RWPE2 (cell line): ENCODE data around the gene KIF1A.
"Not testable (repeated sequence)": the region's sequence is repeated elsewhere in the genome, so short reads cannot be mapped to it uniquely, and the experiment has no call there.

Experiments
- ATAC-seq: fragments of 200-7000 bp; cut with Tn5 transposase; 3 replicates; pipeline ENCODE4 v1.9.1; 2021; ENCODE audit warnings: low read depth
- DNase-seq: peaks from one replicate; pipeline ENCODE4 v3.0.0-alpha.2; 2020; ENCODE audit warnings: low spot score
- H3K27ac ChIP-seq: fragments of 450-650 bp; 2 replicates; pipeline ENCODE4 v1.5.1; 2017; ENCODE audit warnings: mild to moderate bottlenecking; ENCODE audit not compliant: poor library complexity, severe bottlenecking
- H3K27me3 ChIP-seq: fragments of 250-450 bp; sonication (Bioruptor Pico); 2 replicates; pipeline ENCODE4 v1.5.1; 2021; ENCODE audit warnings: mild to moderate bottlenecking, moderate library complexity; ENCODE audit not compliant: insufficient read depth, poor library complexity, severe bottlenecking
- H3K36me3 ChIP-seq: fragments of 250-450 bp; sonication (Bioruptor Pico); 2 replicates; pipeline ENCODE4 v1.5.1; 2020; ENCODE audit warnings: low read depth, mild to moderate bottlenecking, moderate library complexity
- H3K4me1 ChIP-seq: fragments of 250-450 bp; sonication (Bioruptor Pico); 2 replicates; pipeline ENCODE4 v1.5.1; 2021; ENCODE audit warnings: mild to moderate bottlenecking, moderate library complexity; ENCODE audit not compliant: insufficient read depth, poor library complexity, severe bottlenecking
- H3K4me3 ChIP-seq: fragments of 250-450 bp; sonication (Bioruptor Pico); 2 replicates; pipeline ENCODE4 v1.5.1; 2021; ENCODE audit warnings: mild to moderate bottlenecking, moderate library complexity; ENCODE audit not compliant: severe bottlenecking
- H3K9me3 ChIP-seq: fragments of 250-450 bp; sonication (Bioruptor Pico); 2 replicates; pipeline ENCODE4 v1.5.1; 2021; ENCODE audit warnings: mild to moderate bottlenecking, moderate library complexity; ENCODE audit not compliant: severe bottlenecking
- TF ChIP-seq, protein P1 (sequence below): fragments of 450-650 bp; IDR thresholded peaks from one replicate; pipeline ENCODE4 v1.5.1; 2017; ENCODE audit warnings: mild to moderate bottlenecking, moderate library complexity; ENCODE audit not compliant: poor library complexity, severe bottlenecking

The KIF1A gene

DNA sequence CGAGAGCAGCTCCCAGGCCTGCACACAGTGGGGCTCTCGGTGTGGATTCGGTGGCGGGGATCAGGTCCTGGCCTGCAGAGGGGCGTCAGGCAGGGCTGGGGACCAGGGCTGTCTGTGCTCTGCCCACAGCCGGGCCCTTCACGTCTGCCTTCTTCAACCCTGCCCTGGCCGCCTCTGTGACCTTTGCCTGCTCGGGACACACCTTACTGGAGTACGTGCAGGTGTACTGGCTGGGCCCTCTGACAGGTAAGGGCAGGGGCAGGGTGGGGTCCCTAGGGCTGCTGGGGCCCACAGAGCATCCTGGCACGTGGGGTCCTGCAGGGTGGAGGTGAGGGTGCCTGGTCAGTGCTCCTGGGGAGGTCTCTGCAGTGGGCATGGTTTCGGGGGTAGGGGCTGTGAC, 125.7 kb downstream of the KIF1A start:
- H3K36me3 ChIP-seq, DNase-seq, H3K4me3 ChIP-seq, H3K27me3 ChIP-seq, ATAC-seq, H3K4me1 ChIP-seq, H3K27ac ChIP-seq, H3K9me3 ChIP-seq: not testable (repeated sequence)

DNA sequence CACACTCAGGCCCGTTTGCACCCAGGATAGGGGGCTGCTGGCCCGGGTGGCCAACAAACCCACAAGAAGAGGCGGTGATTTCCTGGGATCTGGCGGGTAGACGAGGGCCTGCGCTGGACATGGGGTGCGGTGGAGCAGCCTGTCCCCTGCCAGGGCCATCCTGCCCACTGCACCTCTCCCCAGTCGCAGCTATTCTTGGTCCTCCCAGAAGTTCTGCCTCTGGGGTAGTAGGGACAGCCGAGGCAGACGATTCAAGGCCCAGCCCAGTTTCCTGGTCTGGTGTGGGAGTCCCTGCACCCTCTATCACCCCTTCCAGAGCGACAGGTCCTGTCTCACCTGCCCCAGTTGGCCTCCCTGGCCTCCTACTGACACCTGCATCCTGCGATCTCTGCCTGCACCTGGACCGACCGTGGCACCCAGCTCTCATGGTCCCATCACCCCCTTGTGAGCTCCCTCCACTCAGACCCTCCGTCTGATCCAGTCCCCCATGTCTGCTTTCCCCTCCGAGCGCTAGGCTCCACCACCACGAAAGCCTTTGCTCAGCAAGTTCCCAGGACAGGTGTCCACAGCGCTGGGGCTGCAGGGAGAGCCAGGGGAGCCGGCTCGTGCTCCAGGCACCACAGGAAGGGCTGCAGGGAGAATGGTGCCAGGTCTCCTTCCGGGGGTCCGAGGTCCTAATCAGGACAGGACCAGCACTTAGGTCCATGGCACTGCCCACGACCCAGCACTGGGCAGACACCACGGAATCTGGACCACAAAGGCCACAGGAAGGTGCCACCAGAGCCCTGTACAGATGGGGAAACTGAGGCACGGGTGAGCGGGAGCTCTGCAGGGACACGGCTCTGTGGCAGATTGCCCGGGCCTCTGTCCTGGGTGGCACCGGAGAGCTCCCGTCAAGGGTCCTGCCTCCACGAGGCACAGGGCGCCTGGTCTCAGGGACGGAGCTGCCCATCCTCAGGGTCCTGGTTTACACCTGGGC, 127.1 kb downstream of the KIF1A start:
- H3K27me3 ChIP-seq, H3K4me1 ChIP-seq, H3K9me3 ChIP-seq, H3K36me3 ChIP-seq, H3K4me3 ChIP-seq, H3K27ac ChIP-seq, ATAC-seq: not testable (repeated sequence)
- DNase-seq, result peak; percentile 22

DNA sequence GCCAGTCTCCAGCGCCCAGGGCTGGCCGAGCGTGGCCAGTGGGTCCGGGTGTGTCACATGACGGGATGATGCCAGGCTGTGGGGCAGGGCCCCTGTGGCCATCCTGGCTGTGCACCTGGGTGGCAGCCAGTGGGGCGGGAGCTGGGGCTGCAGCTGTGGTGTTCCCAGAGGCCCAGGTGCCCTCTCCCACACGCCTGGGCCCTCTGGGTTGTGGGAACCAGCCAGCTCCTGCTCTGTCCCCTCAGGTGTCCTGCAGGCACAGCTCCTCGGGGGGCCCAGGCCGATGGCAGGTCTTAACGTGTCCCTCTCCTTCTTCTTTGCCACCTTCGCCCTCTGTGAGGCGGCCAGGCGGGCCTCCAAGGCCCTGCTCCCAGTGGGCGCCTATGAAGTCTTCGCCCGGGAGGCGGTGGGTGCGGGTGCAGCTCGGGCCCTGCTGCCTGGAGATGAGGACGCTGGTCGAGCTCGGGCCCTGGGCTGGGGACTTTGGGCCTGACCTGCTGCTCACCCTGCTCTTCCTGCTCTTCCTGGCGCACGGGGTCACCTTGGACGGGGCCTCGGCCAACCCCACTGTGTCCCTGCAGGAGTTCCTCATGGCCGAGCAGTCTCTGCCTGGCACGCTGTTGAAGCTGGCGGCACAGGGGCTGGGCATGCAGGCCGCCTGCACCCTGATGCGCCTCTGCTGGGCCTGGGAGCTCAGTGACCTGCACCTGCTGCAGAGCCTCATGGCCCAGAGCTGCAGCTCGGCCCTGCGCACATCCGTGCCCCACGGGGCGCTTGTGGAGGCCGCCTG, 128.2 kb downstream of the KIF1A start, which contains the start of gene AQP12A:
AQP12A (plus strand) TSS at position 236 of the 790 bp plus-strand sequence; CDS start at position 284, 48 bp downstream.
- not testable (repeated sequence) for H3K27me3 ChIP-seq, H3K4me3 ChIP-seq, ATAC-seq, H3K27ac ChIP-seq, H3K9me3 ChIP-seq, H3K4me1 ChIP-seq, H3K36me3 ChIP-seq
- DNase-seq, result peak; percentile 38

DNA sequence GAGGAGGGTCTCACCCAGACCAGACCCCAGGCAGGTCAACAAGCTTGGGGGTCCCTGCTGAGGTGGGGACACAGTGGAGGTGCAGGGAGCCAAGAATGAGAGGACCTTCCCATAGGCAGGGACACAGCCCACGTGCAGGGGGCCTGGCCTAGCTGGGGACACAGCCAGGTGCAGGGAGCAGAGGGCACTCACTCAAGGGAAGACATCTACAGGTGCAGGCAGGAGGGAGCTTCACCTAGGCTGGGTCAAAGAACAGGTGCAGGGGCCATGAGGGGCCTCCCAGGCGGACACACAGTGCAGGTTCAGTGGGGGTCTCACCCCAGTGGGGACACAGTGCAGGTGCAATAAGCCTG, 129.0 kb downstream of the KIF1A start:
- H3K36me3 ChIP-seq, H3K27ac ChIP-seq, DNase-seq, ATAC-seq, H3K4me1 ChIP-seq, H3K27me3 ChIP-seq, H3K9me3 ChIP-seq, H3K4me3 ChIP-seq: not testable (repeated sequence)

DNA sequence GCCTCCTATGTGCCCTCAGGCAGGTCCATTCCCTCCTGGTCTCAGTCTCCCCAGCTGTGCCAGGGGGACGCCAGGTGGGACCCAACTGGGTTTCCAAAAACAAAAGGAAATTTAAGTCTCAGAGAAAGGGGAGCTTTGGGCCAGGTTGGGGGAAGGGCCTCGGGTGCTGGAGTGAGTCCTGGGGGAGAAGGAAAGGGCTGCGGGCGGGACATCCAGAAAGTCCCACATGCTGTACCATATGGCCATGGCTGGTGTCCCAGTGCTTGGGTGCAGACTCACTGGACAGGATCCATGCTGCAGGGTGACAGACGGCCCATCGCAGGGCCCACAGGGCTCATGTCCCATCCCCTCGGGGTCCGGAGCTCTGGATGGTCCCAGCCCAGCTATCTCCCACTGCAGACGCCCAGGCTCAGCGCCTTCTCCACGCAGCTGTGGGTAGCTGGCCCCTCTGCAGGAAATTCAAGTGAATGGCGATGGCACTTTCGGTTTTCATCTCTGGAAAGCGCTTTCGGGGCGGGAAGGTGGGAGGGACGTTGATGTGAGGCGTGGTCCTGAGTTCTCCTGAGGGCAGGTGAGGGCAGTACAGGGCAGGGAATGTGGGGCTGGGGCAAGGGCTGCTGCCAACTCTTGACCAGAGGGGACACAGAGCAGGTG, 129.5 kb downstream of the KIF1A start:
- peaks cover 15% of the 10 kb centered on the region for H3K27me3 ChIP-seq
- not testable (repeated sequence) for H3K9me3 ChIP-seq, H3K36me3 ChIP-seq, H3K4me1 ChIP-seq, H3K27ac ChIP-seq, H3K4me3 ChIP-seq, ATAC-seq
- peak; percentile 36 for DNase-seq

DNA sequence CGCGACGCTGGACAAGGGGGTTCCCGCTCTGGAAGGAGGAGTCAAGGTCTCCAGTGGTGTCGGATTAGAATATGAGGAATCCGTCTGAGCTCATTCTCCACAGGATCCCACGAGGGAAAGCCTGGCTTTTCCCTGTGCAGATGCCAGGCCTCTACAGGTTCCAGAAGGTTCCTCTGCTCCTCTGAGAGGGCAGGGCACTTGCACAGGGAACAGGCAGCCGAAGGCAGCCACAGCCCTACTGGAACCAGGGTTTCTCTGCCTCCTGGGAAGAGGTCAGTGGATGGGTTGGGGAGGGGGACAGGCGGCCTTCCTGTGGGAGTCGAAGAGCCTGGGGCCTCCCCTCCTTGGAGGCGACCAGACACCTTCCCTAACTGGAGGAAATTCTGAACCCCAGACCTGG, 130.0 kb downstream of the KIF1A start:
- DNase-seq (peak; percentile 20), ATAC-seq (no peak)
- Histone ChIP-seq H3K27me3 (peaks cover 15% of the 10 kb centered on the region), H3K27ac (no peak overlapping the region), H3K36me3 (no peaks in the 10 kb centered on the region), H3K4me3 (no peak overlapping the region), H3K4me1 (no peaks in the 10 kb centered on the region), H3K9me3 (no peaks in the 10 kb centered on the region)
- TF ChIP-seq, protein P1, sequence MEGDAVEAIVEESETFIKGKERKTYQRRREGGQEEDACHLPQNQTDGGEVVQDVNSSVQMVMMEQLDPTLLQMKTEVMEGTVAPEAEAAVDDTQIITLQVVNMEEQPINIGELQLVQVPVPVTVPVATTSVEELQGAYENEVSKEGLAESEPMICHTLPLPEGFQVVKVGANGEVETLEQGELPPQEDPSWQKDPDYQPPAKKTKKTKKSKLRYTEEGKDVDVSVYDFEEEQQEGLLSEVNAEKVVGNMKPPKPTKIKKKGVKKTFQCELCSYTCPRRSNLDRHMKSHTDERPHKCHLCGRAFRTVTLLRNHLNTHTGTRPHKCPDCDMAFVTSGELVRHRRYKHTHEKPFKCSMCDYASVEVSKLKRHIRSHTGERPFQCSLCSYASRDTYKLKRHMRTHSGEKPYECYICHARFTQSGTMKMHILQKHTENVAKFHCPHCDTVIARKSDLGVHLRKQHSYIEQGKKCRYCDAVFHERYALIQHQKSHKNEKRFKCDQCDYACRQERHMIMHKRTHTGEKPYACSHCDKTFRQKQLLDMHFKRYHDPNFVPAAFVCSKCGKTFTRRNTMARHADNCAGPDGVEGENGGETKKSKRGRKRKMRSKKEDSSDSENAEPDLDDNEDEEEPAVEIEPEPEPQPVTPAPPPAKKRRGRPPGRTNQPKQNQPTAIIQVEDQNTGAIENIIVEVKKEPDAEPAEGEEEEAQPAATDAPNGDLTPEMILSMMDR, result no peak

DNA sequence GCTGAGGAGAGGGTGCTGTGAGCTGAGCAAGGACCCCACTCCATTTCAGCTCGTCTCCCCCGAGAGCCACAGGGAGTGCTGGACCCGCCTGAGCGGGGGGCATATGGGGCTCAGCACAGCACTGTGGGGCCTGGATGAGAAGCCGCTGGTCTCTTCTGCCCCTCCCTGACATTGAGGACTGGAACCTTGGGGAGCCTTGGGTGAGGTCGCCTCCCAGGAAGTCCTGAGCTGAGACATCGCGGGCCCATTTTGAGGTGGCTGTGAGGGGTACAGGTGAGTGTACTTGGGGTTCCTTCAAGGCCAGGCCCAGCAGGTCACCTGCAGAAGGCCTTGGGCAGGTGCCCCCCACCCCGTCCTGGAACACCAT, 131.5 kb downstream of the KIF1A start:
- TF ChIP-seq, protein P1, result no peak
- H3K36me3 ChIP-seq, result no peaks in the 10 kb centered on the region
- H3K9me3 ChIP-seq, result no peaks in the 10 kb centered on the region
- H3K4me3 ChIP-seq, result no peak overlapping the region
- no peak overlapping the region for H3K27ac ChIP-seq
- DNase-seq (no peak), ATAC-seq (no peak)
- H3K27me3 ChIP-seq, result peaks cover 15% of the 10 kb centered on the region
- H3K4me1 ChIP-seq, result no peaks in the 10 kb centered on the region
